Measurements from ENCODE around the gene CECR2. TPM values are rescaled to one million over a fixed set of nuclear protein-coding genes. Genes with fewer than 3 reads are reported as not detected.

Gene CECR2
- total and polyA plus RNA-seq, 9 donors = 0.87 to 6.7 (median 1.4) TPM

GRCh38 chr22:17537155-17537554 is 167.9 kb downstream of the CECR2 start:
- H3K27ac ChIP-seq = no peak overlapping the region
- no peak overlapping the region for H3K4me3 ChIP-seq
- WGBS, 3 donors = 92 to 98% (median 96%) methylated on average over 2 of the region's 2 CpGs
- no peaks in the 10 kb centered on the region for H3K9me3 ChIP-seq
- H3K27me3 ChIP-seq = no peaks in the 10 kb centered on the region
- H3K4me1 ChIP-seq (ENCODE audit: insufficient read depth) = no peaks in the 10 kb centered on the region
- TF ChIP-seq CTCF (IDR thresholded peaks at IDR 0.05) (no peak), EP300 (IDR thresholded peaks at IDR 0.05) (no peak), POLR2A (IDR thresholded peaks at IDR 0.05) (no peak)
- no peak for DNase-seq
- intact Hi-C loops (cut with DNase I) = no loop called here
- no peaks in the 10 kb centered on the region for H3K36me3 ChIP-seq

DNA sequence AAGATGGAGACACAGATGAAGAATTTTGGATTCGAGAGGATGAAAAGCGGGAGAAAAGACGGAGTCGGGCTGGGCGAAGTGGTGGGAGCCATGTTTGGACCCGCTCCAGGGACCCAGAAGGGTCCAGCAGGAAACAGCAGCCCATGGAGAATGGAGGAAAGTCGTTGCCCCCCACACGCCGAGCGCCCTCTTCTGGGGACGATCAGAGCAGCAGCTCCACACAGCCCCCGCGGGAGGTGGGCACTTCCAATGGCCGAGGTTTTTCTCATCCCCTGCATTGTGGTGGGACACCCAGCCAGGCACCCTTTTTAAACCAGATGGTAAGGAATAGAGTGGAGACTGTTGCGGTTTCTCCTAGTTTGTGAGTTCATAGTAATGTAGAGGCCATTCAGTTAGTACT is 171.2 kb downstream of the CECR2 start:
- H3K9me3 ChIP-seq = no peaks in the 10 kb centered on the region
- no peaks in the 10 kb centered on the region for H3K36me3 ChIP-seq
- no peaks in the 10 kb centered on the region for H3K27me3 ChIP-seq
- no peaks in the 10 kb centered on the region for H3K4me1 ChIP-seq (ENCODE audit: insufficient read depth)
- H3K4me3 ChIP-seq = no peak overlapping the region
- TF ChIP-seq EP300 (IDR thresholded peaks at IDR 0.05) (no peak), CTCF (IDR thresholded peaks at IDR 0.05) (no peak), POLR2A (IDR thresholded peaks at IDR 0.05) (no peak)
- WGBS, 3 donors = 86 to 88% (median 86%) methylated on average over 15 of the region's 15 CpGs
- H3K27ac ChIP-seq = no peak overlapping the region
- no peak for DNase-seq
- intact Hi-C loops (cut with DNase I) = no loop called here

GRCh38 chr22:17541476-17541875 is 172.2 kb downstream of the CECR2 start:
- DNase-seq = no peak
- WGBS, 3 donors = 84 to 87% (median 87%) methylated on average over 7 of the region's 7 CpGs
- Histone ChIP-seq H3K27me3 (no peaks in the 10 kb centered on the region), H3K36me3 (no peaks in the 10 kb centered on the region), H3K27ac (no peak overlapping the region), H3K4me1 (ENCODE audit: insufficient read depth) (no peaks in the 10 kb centered on the region), H3K9me3 (no peaks in the 10 kb centered on the region), H3K4me3 (no peak overlapping the region)
- TF ChIP-seq CTCF (IDR thresholded peaks at IDR 0.05) (no peak), POLR2A (IDR thresholded peaks at IDR 0.05) (no peak), EP300 (IDR thresholded peaks at IDR 0.05) (no peak)
- intact Hi-C loops (cut with DNase I) = no loop called here

GRCh38 chr22:17542452-17542851 is 173.2 kb downstream of the CECR2 start:
- Histone ChIP-seq H3K27me3 (no peaks in the 10 kb centered on the region), H3K9me3 (no peaks in the 10 kb centered on the region), H3K36me3 (no peaks in the 10 kb centered on the region), H3K4me3 (no peak overlapping the region), H3K27ac (no peak overlapping the region), H3K4me1 (ENCODE audit: insufficient read depth) (no peaks in the 10 kb centered on the region)
- DNase-seq = no peak
- intact Hi-C loops (cut with DNase I) = no loop called here
- TF ChIP-seq EP300 (IDR thresholded peaks at IDR 0.05) (no peak), CTCF (IDR thresholded peaks at IDR 0.05) (no peak), POLR2A (IDR thresholded peaks at IDR 0.05) (no peak)
- WGBS, 3 donors = 93 to 95% (median 95%) methylated on average over 14 of the region's 14 CpGs
